HepG2 (cell line): Measurements from ENCODE around the gene IFIT2. TPM values are rescaled to one million over a fixed set of nuclear protein-coding genes. Genes with fewer than 3 reads are reported as not detected.

Experiments used
- ATF3 ChIP-seq: sonication (generic); formaldehyde crosslinking; IDR thresholded peaks from 2 replicates; pipeline ENCODE4 v1.4.0; 2020; ENCODE audit warnings: missing genetic modification reagents
- BHLHE40 ChIP-seq: IDR thresholded peaks from 2 replicates; pipeline ENCODE4 v1.6.1; 2011; ENCODE audit warnings: low read length, improper control_type of control experiment
- DDIT3 ChIP-seq: sonication (generic); formaldehyde crosslinking; IDR thresholded peaks from 2 replicates; pipeline ENCODE4 v1.4.0; 2020; ENCODE audit warnings: mild to moderate bottlenecking, missing genetic modification reagents
- ELF3 ChIP-seq: IDR thresholded peaks from 2 replicates; pipeline ENCODE4 v1.6.1; 2016; ENCODE audit warnings: missing genetic modification reagents, missing compliant biosample characterization
- IRX3 ChIP-seq: sonication (generic); formaldehyde crosslinking; IDR thresholded peaks from 2 replicates; pipeline ENCODE4 v1.8.1; 2023; ENCODE audit warnings: mild to moderate bottlenecking, low read depth, missing genetic modification reagents, borderline replicate concordance
- JUNB ChIP-seq: sonication (generic); formaldehyde crosslinking; IDR thresholded peaks from 2 replicates; pipeline ENCODE4 v1.8.0; 2022; ENCODE audit warnings: missing genetic modification reagents, mild to moderate bottlenecking, borderline replicate concordance
- KDM4B ChIP-seq: sonication (generic); formaldehyde crosslinking; IDR thresholded peaks from 2 replicates; pipeline ENCODE4 v1.4.0; 2020; ENCODE audit warnings: missing genetic modification reagents
- MBD4 ChIP-seq: IDR thresholded peaks from 2 replicates; pipeline ENCODE4 v1.6.1; 2012; ENCODE audit warnings: low read length, inconsistent platforms, borderline replicate concordance
- NFKBIZ ChIP-seq: IDR thresholded peaks from 2 replicates; pipeline ENCODE4 v1.6.1; 2018; ENCODE audit warnings: missing genetic modification reagents, missing compliant biosample characterization
- NFRKB ChIP-seq: fragments of 450-650 bp; IDR thresholded peaks from 2 replicates; pipeline ENCODE4 v1.6.1; 2017
- NR2C2 ChIP-seq: sonication (generic); formaldehyde crosslinking; IDR thresholded peaks from 2 replicates; pipeline ENCODE4 v1.4.0; 2020; ENCODE audit warnings: missing genetic modification reagents, mild to moderate bottlenecking, moderate library complexity, borderline replicate concordance
- SNRNP70 ChIP-seq: fragments of 200-400 bp; formaldehyde crosslinking; IDR thresholded peaks from 2 replicates; pipeline ENCODE4 v1.6.1; 2017; ENCODE audit warnings: mild to moderate bottlenecking, low read depth, low read length, moderate library complexity
- SOX5 ChIP-seq: IDR thresholded peaks from 2 replicates; pipeline ENCODE4 v1.6.1; 2016; ENCODE audit warnings: borderline replicate concordance
- SYNCRIP ChIP-seq: fragments of 200-400 bp; formaldehyde crosslinking; IDR thresholded peaks from 2 replicates; pipeline ENCODE4 v1.6.1; 2018; ENCODE audit warnings: mild to moderate bottlenecking, low read depth, low read length; ENCODE audit not compliant: insufficient read depth
- TCF12 ChIP-seq, 2 experiments: fragments of 450-650 bp in 1 of 2; sonication (generic) in 1 of 2; formaldehyde crosslinking in 1 of 2; IDR thresholded peaks; 2 replicates each; pipeline versions ENCODE4 v1.6.1 to v1.8.0; 2017 to 2022; ENCODE audit warnings: antibody characterized with exemption in 1 of 2, mild to moderate bottlenecking in 1 of 2, missing genetic modification reagents in 1 of 2, moderate library complexity in 1 of 2
- TCF7 ChIP-seq: sonication (generic); IDR thresholded peaks from 2 replicates; pipeline ENCODE4 v1.6.1; 2016; ENCODE audit warnings: antibody characterized with exemption, low read depth
- THAP11 ChIP-seq: IDR thresholded peaks from 2 replicates; pipeline ENCODE4 v1.6.1; 2016; ENCODE audit warnings: missing biosample characterization, missing genetic modification reagents
- TRIM24 ChIP-seq: sonication (generic); formaldehyde crosslinking; IDR thresholded peaks from 2 replicates; pipeline ENCODE4 v1.8.0; 2022; ENCODE audit warnings: mild to moderate bottlenecking, missing genetic modification reagents
- U2AF1 ChIP-seq: fragments of 200-400 bp; formaldehyde crosslinking; optimal IDR thresholded peaks from 2 replicates; pipeline ENCODE3; 2017; ENCODE audit warnings: mild to moderate bottlenecking, low read depth, low read length
- ZBTB37 ChIP-seq: sonication (generic); formaldehyde crosslinking; IDR thresholded peaks from 2 replicates; pipeline ENCODE4 v1.4.0; 2020; ENCODE audit warnings: mild to moderate bottlenecking, missing genetic modification reagents
- ZBTB7A ChIP-seq: sonication (generic); formaldehyde crosslinking; IDR thresholded peaks from 2 replicates; pipeline ENCODE4 v1.8.0; 2022; ENCODE audit warnings: mild to moderate bottlenecking, missing genetic modification reagents
- ZHX1 ChIP-seq: sonication (generic); formaldehyde crosslinking; IDR thresholded peaks from 2 replicates; pipeline ENCODE4 v1.8.1; 2022; ENCODE audit warnings: low read depth, mild to moderate bottlenecking, missing genetic modification reagents
- ZNF501 ChIP-seq: sonication (generic); formaldehyde crosslinking; IDR thresholded peaks from 2 replicates; pipeline ENCODE4 v1.5.1; 2020; ENCODE audit warnings: mild to moderate bottlenecking, moderate library complexity, missing genetic modification reagents
- ZNF563 ChIP-seq: sonication (generic); formaldehyde crosslinking; IDR thresholded peaks from 2 replicates; pipeline ENCODE4 v1.8.0; 2022; ENCODE audit warnings: mild to moderate bottlenecking, moderate library complexity, missing genetic modification reagents
- ZNF607 ChIP-seq: sonication (generic); formaldehyde crosslinking; IDR thresholded peaks from 2 replicates; pipeline ENCODE4 v1.5.1; 2020; ENCODE audit warnings: missing genetic modification reagents, mild to moderate bottlenecking, borderline replicate concordance
- ZNF670 ChIP-seq: sonication (generic); formaldehyde crosslinking; IDR thresholded peaks from 2 replicates; pipeline ENCODE4 v1.8.0; 2022; ENCODE audit warnings: mild to moderate bottlenecking, missing genetic modification reagents, borderline replicate concordance
- ZNF775 ChIP-seq: sonication (generic); formaldehyde crosslinking; IDR thresholded peaks from 2 replicates; pipeline ENCODE4 v1.4.0; 2020; ENCODE audit warnings: missing genetic modification reagents, mild to moderate bottlenecking, moderate library complexity, borderline replicate concordance
- polyA plus RNA-seq, 8 experiments: library from polyadenylated mRNA; depleted of rRNA in 3 of 8; stranded (reverse) in 7 of 8; unstranded in 1 of 8; fragments of >200 nt; fragmentation: Illumina TruSeq in 4 of 8; extraction: Trizol in 4 of 8; gene quantifications; 2 replicates each; pipeline versions ENCODE4 v1.2.1 to v1.2.3, GENCODE V29; 2011 to 2016; ENCODE audit warnings: low read depth in 4 of 8, missing spikeins in 1 of 8, mixed read lengths in 1 of 8; ENCODE audit not compliant: insufficient read depth in 1 of 8
- total RNA-seq, 5 experiments: library from RNA; depleted of rRNA; stranded (reverse); fragments of >200 nt; fragmentation: Illumina TruSeq; extraction: Trizol; gene quantifications; 2 replicates each; pipeline ENCODE4 v1.2.3, GENCODE V29; 2016; ENCODE audit warnings: low read depth in 1 of 5

Gene IFIT2
- total and polyA plus RNA-seq, 2 of the 13 experiments (the other 11 are each of a cell fraction or from before 2014, with no cell fraction given): 0.04 to 0.15 TPM

GRCh38 chr10:89269433-89270152, 32.3 kb upstream of the IFIT2 start (continued):
- TF ChIP-seq ZHX1 (CRISPR knock-in tag): no peak
- TF ChIP-seq ZNF775: no peak
- TF ChIP-seq ZNF563 (CRISPR knock-in tag): no peak
- no peak for TF ChIP-seq IRX3 (CRISPR knock-in tag)
- no peak for TF ChIP-seq DDIT3 (CRISPR knock-in tag)
- 0 out of 2 replicates have a peak, but pooled peaks have one; percentile 30 for TF ChIP-seq TRIM24 (CRISPR knock-in tag)
- TF ChIP-seq JUNB (CRISPR knock-in tag): no peak
- TF ChIP-seq SOX5 (CRISPR knock-in tag): peak; percentile 39; the same call in 1 of the 2 replicates
- TF ChIP-seq U2AF1: no peak
- TF ChIP-seq ZNF670 (CRISPR knock-in tag): no peak
- no peak for TF ChIP-seq ZBTB7A (CRISPR knock-in tag)
- TF ChIP-seq MBD4: no peak
- no peak for TF ChIP-seq SNRNP70
- no peak for TF ChIP-seq ZNF501
- no peak for TF ChIP-seq SYNCRIP
- no peak for TF ChIP-seq ZNF607
- peak; percentile 23; the same call in 1 of the 2 replicates for TF ChIP-seq NR2C2 (CRISPR knock-in tag)
- no peak for TF ChIP-seq KDM4B (CRISPR knock-in tag)
- TF ChIP-seq ATF3 (CRISPR knock-in tag): no peak
- 0 out of 2 replicates have a peak, but pooled peaks have one; percentile 34 for TF ChIP-seq ELF3 (CRISPR knock-in tag)
- TF ChIP-seq TCF12 (IDR thresholded peaks at IDR 0.05): no peak
- TF ChIP-seq TCF12 (CRISPR knock-in tag; IDR thresholded peaks at IDR 0.05): no peak
- TF ChIP-seq NFKBIZ (CRISPR knock-in tag): no peak
- TF ChIP-seq ZBTB37 (CRISPR knock-in tag): no peak
- TF ChIP-seq TCF7: peak; percentile 56
- peak; percentile 40; the same call in 1 of the 2 replicates for TF ChIP-seq THAP11 (CRISPR knock-in tag)
- TF ChIP-seq BHLHE40: no peak
- TF ChIP-seq NFRKB: no peak
